Fibroblast of the aortic adventitia (primary cell): ENCODE measurements around the gene MYBPC1. TPM values are rescaled to one million over a fixed set of nuclear protein-coding genes. Genes with fewer than 3 reads are reported as not detected.
"Not testable (repeated sequence)": the region's sequence is repeated elsewhere in the genome, so short reads cannot be mapped to it uniquely, and the experiment has no call there.

ENCODE experiments used
- DNase-seq: peaks from one replicate; pipeline ENCODE4 v3.0.0-alpha.2; 2010; ENCODE audit warnings: low read depth
- H3K4me3 ChIP-seq: 2 replicates; pipeline ENCODE4 v1.5.1; 2011; ENCODE audit warnings: low read depth, mild to moderate bottlenecking, control low read depth, low read length, moderate library complexity
- CTCF ChIP-seq: IDR thresholded peaks from 2 replicates; pipeline ENCODE4 v1.5.1; 2011; ENCODE audit warnings: mild to moderate bottlenecking, low read length, control low read depth, inconsistent platforms; ENCODE audit not compliant: insufficient read depth
- total RNA-seq: library from RNA; depleted of rRNA; stranded (reverse); fragments of >200 nt; gene quantifications from 2 replicates; pipeline ENCODE4 v1.2.3, GENCODE V29; 2012; ENCODE audit warnings: low replicate concordance

Gene MYBPC1
- total RNA-seq, result not detected in 2 replicates

GRCh38 chr12:101594700-101595099 is at the start of gene MYBPC1:
TSS of gene MYBPC1 (plus strand) at chr12:101594971. CDS start at chr12:101595071, 100 bp downstream.
- no peak within 1 kb of the TSS for H3K4me3 ChIP-seq
- no peak for TF ChIP-seq CTCF
- DNase-seq, result no peak

DNA sequence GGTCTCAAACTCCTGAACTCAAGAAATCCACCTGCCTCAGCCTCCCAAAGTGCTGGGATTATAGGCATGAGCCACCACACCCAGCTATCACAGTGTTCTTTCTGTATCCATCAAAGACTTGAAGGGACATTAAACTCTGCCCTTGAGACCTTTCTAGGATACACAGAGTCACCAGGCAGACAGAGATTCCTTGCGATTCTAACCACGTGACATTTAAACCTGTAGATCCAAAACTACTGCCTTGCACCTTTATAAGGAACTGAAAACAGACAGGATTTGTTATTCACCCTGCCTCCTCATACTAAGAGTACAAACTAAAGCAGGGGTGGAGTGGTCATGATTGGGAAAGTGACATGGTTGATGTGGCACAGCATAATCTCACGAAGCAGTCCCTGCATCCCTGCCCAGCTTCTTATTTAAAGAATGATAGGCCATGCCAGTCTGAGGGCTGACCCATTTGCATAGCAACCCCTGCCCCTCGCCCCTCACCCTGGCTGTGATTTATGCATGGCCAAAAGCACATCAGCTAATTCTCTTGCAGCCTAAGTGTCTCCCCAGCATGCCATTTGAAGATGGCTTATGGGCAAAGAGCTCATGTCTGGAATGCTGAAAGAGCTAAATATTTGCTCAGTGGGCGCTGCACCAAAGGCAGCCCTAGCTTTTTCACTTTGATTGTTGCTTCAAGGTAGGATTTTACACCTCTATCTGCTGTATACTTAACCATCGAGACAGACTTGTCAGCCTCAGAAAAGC is 43.2 kb upstream of the MYBPC1 start:
- no peak for TF ChIP-seq CTCF
- DNase-seq, result no peak
- H3K4me3 ChIP-seq, result no peak overlapping the region

- H3K4me3 ChIP-seq, result no peak overlapping the region
- no peak for TF ChIP-seq CTCF
- peak; percentile 5 for DNase-seq
Observed at GRCh38 chr12:101552277-101552676, 42.5 kb upstream of the MYBPC1 start.

GRCh38 chr12:101557094-101557493 is 37.7 kb upstream of the MYBPC1 start:
- no peak overlapping the region for H3K4me3 ChIP-seq
- no peak for TF ChIP-seq CTCF
- DNase-seq, result no peak

DNA sequence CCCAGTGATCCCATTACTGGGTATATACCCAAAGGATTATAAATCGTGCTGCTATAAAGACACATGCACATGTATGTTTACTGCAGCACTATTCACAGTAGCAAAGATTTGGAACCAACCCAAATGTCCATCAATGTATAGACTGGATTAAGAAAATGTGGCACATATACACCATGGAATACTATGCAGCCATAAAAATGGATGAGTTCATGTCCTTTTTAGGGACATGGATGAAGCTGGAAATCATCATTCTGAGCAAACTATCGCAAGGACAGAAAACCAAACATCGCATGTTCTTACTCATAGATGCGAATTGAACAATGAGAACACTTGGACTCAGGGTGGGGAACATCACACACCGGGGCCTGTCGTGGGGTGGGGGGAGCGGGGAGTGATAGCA is 36.0 kb upstream of the MYBPC1 start:
- not testable (repeated sequence) for DNase-seq, H3K4me3 ChIP-seq

DNA sequence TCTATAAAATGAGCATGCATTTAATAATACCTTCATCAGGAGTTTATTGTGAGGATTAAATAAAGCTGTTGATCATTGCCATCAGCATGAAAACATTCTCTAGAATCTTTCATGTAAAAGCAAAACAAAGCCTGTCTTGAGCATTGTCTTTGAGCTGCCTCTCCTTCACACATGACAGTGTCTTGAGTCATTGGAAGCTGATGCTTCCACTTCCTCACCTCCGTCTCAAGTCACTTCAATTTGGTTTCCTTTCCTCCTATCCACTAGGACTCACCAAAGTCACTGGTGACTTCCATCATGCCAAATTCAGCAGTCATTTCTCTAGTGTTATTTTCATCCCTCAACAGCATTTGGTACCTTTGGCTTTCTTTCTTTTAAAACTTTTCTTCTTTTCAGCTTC is 31.6 kb upstream of the MYBPC1 start:
- no peak for TF ChIP-seq CTCF
- H3K4me3 ChIP-seq, result no peak overlapping the region
- no peak for DNase-seq

DNA sequence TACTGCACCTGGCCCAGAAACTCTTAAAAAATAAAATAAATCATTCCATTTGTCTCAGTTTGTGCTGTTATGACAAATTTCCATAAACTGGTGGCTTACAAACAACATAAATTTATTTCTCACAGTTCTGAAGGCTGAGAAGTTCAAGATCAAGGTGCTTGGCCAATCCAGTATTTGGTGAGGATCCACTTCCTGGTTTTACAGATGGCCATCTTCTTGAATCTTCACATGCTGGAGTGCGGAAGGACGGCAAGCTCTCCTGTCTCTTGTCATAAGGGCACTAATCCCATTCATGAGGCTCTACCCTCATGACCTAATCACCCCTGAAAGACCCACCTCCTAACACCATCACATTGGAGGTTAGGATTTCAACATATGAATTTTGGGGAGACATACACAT is 29.9 kb upstream of the MYBPC1 start:
- DNase-seq, result no peak
- TF ChIP-seq CTCF, result no peak
- no peak overlapping the region for H3K4me3 ChIP-seq
